Heart left ventricle (tissue), 16 donors: ENCODE results near the gene TM2D1. TPM values are rescaled to one million over a fixed set of nuclear protein-coding genes. Genes with fewer than 3 reads are reported as not detected.

Source experiments
- ATAC-seq, 4 donors: fragments of 200-7000 bp; cut with Tn5 transposase; one replicate each; pipeline ENCODE4 v1.9.1; 2020 to 2022; ENCODE audit warnings: moderate library complexity in 4 of 4, mild to moderate bottlenecking in 3 of 4, moderate number of reproducible peaks in 1 of 4
- DNase-seq, 5 donors: peaks; one replicate each; pipeline ENCODE4 v3.0.0-alpha.2; 2020
- H3K27ac ChIP-seq, 12 donors: fragments of 200-600 bp; sonication (generic) in 4 of 12; one replicate each; pipeline versions ENCODE4 v1.5.0 to v1.8.0; 2016 to 2022; ENCODE audit warnings: mild to moderate bottlenecking in 2 of 12
- H3K27me3 ChIP-seq, 9 donors: fragments of 200-600 bp; sonication (generic) in 2 of 9; one replicate each; pipeline versions ENCODE4 v1.5.1 to v1.8.0; 2016 to 2022; ENCODE audit warnings: mild to moderate bottlenecking in 3 of 9
- H3K36me3 ChIP-seq, 9 donors: fragments of 200-600 bp; sonication (generic) in 2 of 9; one replicate each; pipeline versions ENCODE4 v1.5.0 to v1.8.0; 2018 to 2022; ENCODE audit warnings: mild to moderate bottlenecking in 2 of 9
- H3K4me1 ChIP-seq, 12 donors: fragments of 200-600 bp; sonication (generic) in 4 of 12; one replicate each; pipeline versions ENCODE4 v1.5.0 to v1.8.0; 2016 to 2022; ENCODE audit warnings: mild to moderate bottlenecking in 3 of 12
- H3K4me3 ChIP-seq, 12 donors: fragments of 200-600 bp; sonication (generic) in 4 of 12; one replicate each; pipeline versions ENCODE4 v1.5.0 to v1.8.0; 2017 to 2022; ENCODE audit warnings: mild to moderate bottlenecking in 9 of 12, moderate library complexity in 4 of 12
- H3K9me3 ChIP-seq, 12 donors: fragments of 200-600 bp; sonication (generic) in 4 of 12; one replicate each; pipeline versions ENCODE4 v1.5.0 to v1.8.0; 2016 to 2022; ENCODE audit warnings: mild to moderate bottlenecking in 1 of 12
- POLR2A ChIP-seq, 2 donors: fragments of 450-650 bp; IDR thresholded peaks; one replicate each; pipeline ENCODE4 v1.6.1; 2017; ENCODE audit warnings: antibody characterized with exemption in 2 of 2, mild to moderate bottlenecking in 2 of 2, moderate library complexity in 2 of 2
- WGBS, 4 donors: extraction: QIAGEN DNeasy Blood & Tissue Kit in 2 of 4; methylation state at CpG; one replicate each; pipeline versions ENCODE4 v1.1.5 to v1.1.7; 2013 to 2018; 5-methylcytosine and 5-hydroxymethylcytosine counted together
- intact Hi-C, 10 donors: fragments of 100-400 bp; cut with DNase I; formaldehyde crosslinking; loops; one replicate each; pipeline versions ENCODE4 v1.11.1 to v1.14.2; 2022
- polyA plus RNA-seq, 2 donors: library from polyadenylated mRNA; stranded (reverse); fragments of 200-250 nt; gene quantifications; one replicate each; pipeline ENCODE4 v1.2.3, GENCODE V29; 2013
- total RNA-seq, 9 donors: library from RNA; depleted of rRNA in 2 of 9; stranded (reverse); fragments of >200 nt in 2 of 9; fragmentation: NEBNext Ultra II Directional in 3 of 9; extraction: Animal tissue kit (Norgen Biotek cat#: 25700) in 3 of 9; gene quantifications; one replicate each; pipeline versions ENCODE4 v1.1.0 to v1.2.4, GENCODE V29; 2016 to 2023
- TF ChIP-seq, protein P1 (sequence below), 12 donors: fragments of 200-600 bp; sonication (generic) in 4 of 12; IDR thresholded peaks; one replicate each; pipeline versions ENCODE4 v1.5.0 to v1.8.0; 2018 to 2022; ENCODE audit warnings: antibody characterized with exemption in 12 of 12, mild to moderate bottlenecking in 5 of 12
- donor health status: ischemic (EF 13 %, LVEDD 7.1; RV severe dilation, severe dysfunction).
- donor health status: healthy with polysubstance abuse.
- donor health status: DM: no; HTN: yes; CAD: no.
- donor health status: DM: no; HTN: no; CAD: no.
- donor health status: ischemic (EF 25% LVEDD 6.9; RV normal size, moderate dysfunction).
- donor health status: ischemic (EF 25% LVEDD 5.7; RV mildly dilated, moderate dysfunction).
- donor health status: healthy.
- donor health status: DM: yes; HTN: yes; CAD: no.
- donor health status: ischemic (EF 35%, LVEDD 5.7; RV mildly dilated, moderate dysfunction).
- donor health status: nonischemic (EF 11% LVEDD 7.7; RV severe dilation, severe dysfunction).
- donor health status: DM: yes; HTN: yes; CAD: no.
- donor health status: PGD.
- donor health status: ischemic (EF 29% LVEDD 5.4; RV normal size, mild dysfunction).
- donor health status: nonischemic (EF 23%, LVEDD 6.1; RV moderate dilation, normal function).

The TM2D1 gene
- total and polyA plus RNA-seq, 11 donors = 10.2 to 44.0 (median 34.4) TPM

DNA sequence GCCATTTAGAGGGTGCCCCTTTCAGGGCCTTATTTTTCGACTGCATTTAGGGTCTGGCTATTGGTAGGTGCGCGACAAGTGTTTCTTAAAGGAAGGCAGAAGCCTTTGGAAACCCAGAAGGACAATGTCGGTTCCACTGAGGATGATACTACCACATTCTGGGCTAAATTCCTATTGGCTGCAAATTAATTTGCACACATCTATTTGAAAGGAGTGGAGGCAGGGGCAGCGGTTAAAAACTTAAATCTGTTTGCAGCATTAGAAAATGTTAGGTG is 18.4 kb upstream of the TM2D1 start:
- intact Hi-C loops = loop anchor here in 2 of 10 donors (2.0 to 10.0 kb wide), 2 partner anchors 19 to 689 kb away; partner anchors contain the start of gene TM2D1 (in 2 of the 2)
- peak overlapping the region; percentile 89 to 99 (median 96) for H3K27ac ChIP-seq

DNA sequence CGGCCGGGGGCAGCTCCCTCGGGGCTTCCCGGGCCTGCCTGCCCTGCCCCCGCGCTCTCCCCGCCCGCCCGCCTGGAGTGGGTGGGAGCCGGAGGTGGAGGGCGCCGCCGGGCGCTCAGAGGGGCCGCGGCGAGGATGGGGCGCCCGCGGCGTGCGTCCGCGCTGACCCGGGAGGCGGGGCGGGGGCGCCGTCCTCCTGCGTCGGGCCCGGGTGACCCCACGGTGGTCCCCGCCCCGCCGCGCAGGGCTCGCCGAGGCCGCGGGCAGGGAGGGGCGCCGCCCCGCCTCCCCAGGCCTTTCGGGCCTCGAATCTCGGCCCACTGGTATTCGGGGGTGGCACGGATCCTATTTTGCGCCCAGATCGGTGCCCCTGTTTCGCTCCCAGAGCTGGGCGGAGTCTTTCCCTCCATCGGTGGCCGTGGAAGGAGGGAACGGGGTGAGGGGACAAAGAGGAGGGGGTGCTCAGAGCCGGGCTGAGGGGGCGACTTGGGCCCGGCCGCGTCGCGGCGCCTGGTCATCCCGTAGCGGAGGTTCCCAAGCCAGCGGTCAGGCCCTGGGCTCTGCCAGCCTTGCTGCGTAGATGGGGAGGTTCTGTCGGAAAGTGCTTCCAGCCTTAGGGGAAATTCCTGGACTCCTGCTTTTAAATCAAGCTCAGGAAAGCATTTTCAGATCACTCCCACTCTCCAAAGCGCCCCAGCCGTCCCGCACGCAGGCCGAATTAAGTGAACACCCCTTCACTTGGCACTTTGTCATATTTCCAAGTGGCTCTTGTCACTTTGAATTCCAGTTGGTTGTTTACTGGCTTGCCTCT is 17.9 kb upstream of the TM2D1 start:
- DNase-seq = peak; percentile 51 to 78 (median 53)
- Histone ChIP-seq H3K4me3 (peak overlapping the region; percentile 56 to 100 (median 96)), H3K9me3 (no peaks in the 10 kb centered on the region), H3K4me1 (peaks cover 0 to 27% (median 10%) of the 10 kb centered on the region in 12 donors), H3K27me3 (no peaks in the 10 kb centered on the region), H3K36me3 (no peaks in the 10 kb centered on the region), H3K27ac (peak overlapping the region; percentile 89 to 99 (median 96))
- peak; percentile 62 to 92 (median 85) for ATAC-seq
- no peak for TF ChIP-seq POLR2A (IDR thresholded peaks at IDR 0.05)
- TF ChIP-seq, protein P1, sequence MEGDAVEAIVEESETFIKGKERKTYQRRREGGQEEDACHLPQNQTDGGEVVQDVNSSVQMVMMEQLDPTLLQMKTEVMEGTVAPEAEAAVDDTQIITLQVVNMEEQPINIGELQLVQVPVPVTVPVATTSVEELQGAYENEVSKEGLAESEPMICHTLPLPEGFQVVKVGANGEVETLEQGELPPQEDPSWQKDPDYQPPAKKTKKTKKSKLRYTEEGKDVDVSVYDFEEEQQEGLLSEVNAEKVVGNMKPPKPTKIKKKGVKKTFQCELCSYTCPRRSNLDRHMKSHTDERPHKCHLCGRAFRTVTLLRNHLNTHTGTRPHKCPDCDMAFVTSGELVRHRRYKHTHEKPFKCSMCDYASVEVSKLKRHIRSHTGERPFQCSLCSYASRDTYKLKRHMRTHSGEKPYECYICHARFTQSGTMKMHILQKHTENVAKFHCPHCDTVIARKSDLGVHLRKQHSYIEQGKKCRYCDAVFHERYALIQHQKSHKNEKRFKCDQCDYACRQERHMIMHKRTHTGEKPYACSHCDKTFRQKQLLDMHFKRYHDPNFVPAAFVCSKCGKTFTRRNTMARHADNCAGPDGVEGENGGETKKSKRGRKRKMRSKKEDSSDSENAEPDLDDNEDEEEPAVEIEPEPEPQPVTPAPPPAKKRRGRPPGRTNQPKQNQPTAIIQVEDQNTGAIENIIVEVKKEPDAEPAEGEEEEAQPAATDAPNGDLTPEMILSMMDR (IDR thresholded peaks at IDR 0.05) = no peak
- 0 to 1% (median 1%) methylated on average over 7 to 74 of the region's 74 CpGs for WGBS, 4 donors
- intact Hi-C loops = loop anchor here in 2 of 10 donors (2.0 to 10.0 kb wide), 2 partner anchors 18 to 688 kb away; partner anchors contain the start of gene TM2D1 (in 2 of the 2)

More for the DNA sequence above, 18.4 kb upstream of the TM2D1 start:
- H3K4me3 ChIP-seq = peak overlapping the region; percentile 56 to 100 (median 96)
- H3K27me3 ChIP-seq = no peaks in the 10 kb centered on the region
- ATAC-seq = no peak
- H3K4me1 ChIP-seq = peaks cover 0 to 27% (median 10%) of the 10 kb centered on the region in 12 donors
- WGBS, 4 donors = 52 to 60% (median 55%) methylated on average over 5 of the region's 5 CpGs
- no peaks in the 10 kb centered on the region for H3K36me3 ChIP-seq
- TF ChIP-seq POLR2A (IDR thresholded peaks at IDR 0.05) = no peak
- TF ChIP-seq, protein P1 (IDR thresholded peaks at IDR 0.05) = no peak
- H3K9me3 ChIP-seq = no peaks in the 10 kb centered on the region
- DNase-seq = no peak

DNA sequence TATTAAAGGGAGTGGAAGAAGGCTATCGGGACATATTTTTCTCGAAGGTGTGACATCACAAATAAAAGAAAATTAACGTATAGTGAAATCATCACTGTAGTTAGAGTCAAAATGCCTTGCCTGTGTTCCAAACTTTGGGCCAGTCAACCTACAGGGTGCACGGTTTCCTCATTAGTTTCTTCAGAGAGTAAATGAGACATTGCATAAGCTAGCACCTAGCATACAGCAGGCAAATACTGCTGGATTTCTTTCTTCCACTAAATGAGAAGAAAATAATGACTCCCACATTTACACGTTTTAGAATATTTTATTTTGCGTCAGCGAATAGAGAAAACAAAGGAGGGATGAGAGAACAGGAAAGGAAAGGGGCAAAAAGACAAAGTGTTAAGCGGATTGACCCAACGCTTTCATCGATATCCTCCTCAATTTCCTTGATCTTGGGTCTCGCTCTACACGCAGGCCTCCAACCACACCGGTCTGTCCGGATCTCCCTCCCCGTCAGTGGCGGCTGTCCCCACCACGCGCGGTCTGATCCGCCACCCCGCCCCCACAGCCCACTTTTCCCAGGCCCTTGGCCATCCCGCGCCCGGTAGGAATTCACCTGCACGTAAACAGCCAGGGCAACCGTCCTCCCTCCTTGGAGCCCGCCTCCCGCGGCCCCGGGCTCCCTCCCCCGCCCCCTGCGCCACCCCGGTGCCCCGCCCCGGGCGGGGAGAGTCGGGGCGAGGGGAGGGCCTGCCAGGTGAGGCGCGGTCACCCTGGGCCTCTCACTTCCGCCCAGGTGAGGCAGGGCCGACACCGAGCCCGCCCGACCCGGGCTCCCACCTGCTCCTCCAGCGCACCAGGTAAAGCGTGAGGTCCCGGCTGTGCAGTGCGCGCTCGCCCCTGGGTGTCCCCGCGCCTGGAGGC is 17.0 kb upstream of the TM2D1 start, which contains the start of gene PATJ:
TSS of gene PATJ (plus strand) at position 770 of the 909 bp plus-strand sequence. CDS start 20,413 bp downstream, outside the sequence.
- TF ChIP-seq, protein P1 (IDR thresholded peaks at IDR 0.05) = no peak
- TF ChIP-seq POLR2A (IDR thresholded peaks at IDR 0.05) = no peak
- peaks cover 0 to 26% (median 10%) of the 10 kb centered on the region in 12 donors for H3K4me1 ChIP-seq
- peak within 1 kb of the TSS; percentile 89 to 99 (median 96) for H3K27ac ChIP-seq
- H3K4me3 ChIP-seq = peak within 1 kb of the TSS; percentile 56 to 100 (median 96)
- intact Hi-C loops = loop anchor here in 2 of 10 donors (2.0 to 10.0 kb wide), 2 partner anchors 17 to 687 kb away; partner anchors contain the start of gene TM2D1 (in 2 of the 2)
- no peaks in the 10 kb centered on the region for H3K9me3 ChIP-seq
- 6 to 12% (median 7%) methylated on average over 26 to 54 of the region's 54 CpGs for WGBS, 4 donors
- peak; percentile 40 to 85 (median 78) for ATAC-seq
- DNase-seq = peak; percentile 57 to 72 (median 64)
- H3K27me3 ChIP-seq = no peaks in the 10 kb centered on the region
- H3K36me3 ChIP-seq = no peaks in the 10 kb centered on the region
